ENCODE data around the gene RBP3.
"Not testable (repeated sequence)": the region's sequence is repeated elsewhere in the genome, so short reads cannot be mapped to it uniquely, and the experiment has no call there.

Gene RBP3

GRCh38 chr10:47386104-47386503 lies 37.9 kb downstream of the RBP3 start:
- ATAC-seq = not testable (repeated sequence)

GRCh38 chr10:47388879-47389278 lies 40.7 kb downstream of the RBP3 start:
- no peak for TF ChIP-seq BACH2 (CRISPR knock-in tag; IDR thresholded peaks at IDR 0.05; ENCODE audit: borderline replicate concordance)
- TF ChIP-seq ZNF70 (CRISPR knock-in tag; IDR thresholded peaks at IDR 0.05) = no peak
- TF ChIP-seq TSHZ2 (CRISPR knock-in tag; IDR thresholded peaks at IDR 0.05) = no peak
- no peak for TF ChIP-seq ESRRG (CRISPR knock-in tag; IDR thresholded peaks at IDR 0.05)
- no peak for TF ChIP-seq PATZ1 (CRISPR knock-in tag; IDR thresholded peaks at IDR 0.05; ENCODE audit: borderline replicate concordance)
- no peak for TF ChIP-seq CSDC2 (CRISPR knock-in tag; IDR thresholded peaks at IDR 0.05)
- no peak for TF ChIP-seq SNAI2 (CRISPR knock-in tag; IDR thresholded peaks at IDR 0.05)
- TF ChIP-seq ISL1 (CRISPR knock-in tag; IDR thresholded peaks at IDR 0.05) = no peak
- no peak for TF ChIP-seq POU6F1 (CRISPR knock-in tag; IDR thresholded peaks at IDR 0.05; ENCODE audit: borderline replicate concordance, low read depth)
- no peak for TF ChIP-seq ZFP30 (CRISPR knock-in tag; IDR thresholded peaks at IDR 0.05)
- no peak for TF ChIP-seq ZNF565 (CRISPR knock-in tag; conservative IDR thresholded peaks at IDR 0.05; ENCODE audit: low read depth)
- no peak for TF ChIP-seq TOX (CRISPR knock-in tag; IDR thresholded peaks at IDR 0.05; ENCODE audit: borderline replicate concordance)
- TF ChIP-seq ZFP3 (CRISPR knock-in tag; IDR thresholded peaks at IDR 0.05) = no peak
- TF ChIP-seq ZNF8 (CRISPR knock-in tag; IDR thresholded peaks at IDR 0.05) = no peak
- no peak for TF ChIP-seq ARNTL (CRISPR knock-in tag; IDR thresholded peaks at IDR 0.05; ENCODE audit: borderline replicate concordance, low read depth)
- TF ChIP-seq ZC3H10 (CRISPR knock-in tag; IDR thresholded peaks at IDR 0.05) = no peak
- TF ChIP-seq RARB (CRISPR knock-in tag; IDR thresholded peaks at IDR 0.05) = no peak
- ATAC-seq = no peak

GRCh38 chr10:47389619-47390018 lies 41.5 kb downstream of the RBP3 start:
- no peak for ATAC-seq
- TF ChIP-seq SNAI2 (CRISPR knock-in tag; IDR thresholded peaks at IDR 0.05) = no peak
- no peak for TF ChIP-seq PATZ1 (CRISPR knock-in tag; IDR thresholded peaks at IDR 0.05; ENCODE audit: borderline replicate concordance)
- TF ChIP-seq ESRRG (CRISPR knock-in tag; IDR thresholded peaks at IDR 0.05) = no peak
- TF ChIP-seq CREB5 (CRISPR knock-in tag; IDR thresholded peaks at IDR 0.05; ENCODE audit: low read depth) = no peak
- no peak for TF ChIP-seq ZNF8 (CRISPR knock-in tag; IDR thresholded peaks at IDR 0.05)
- no peak for TF ChIP-seq BACH2 (CRISPR knock-in tag; IDR thresholded peaks at IDR 0.05; ENCODE audit: borderline replicate concordance)
- no peak for TF ChIP-seq GLIS3 (CRISPR knock-in tag; IDR thresholded peaks at IDR 0.05)
- no peak for TF ChIP-seq CSRNP3 (CRISPR knock-in tag; IDR thresholded peaks at IDR 0.05)
- TF ChIP-seq ISL1 (CRISPR knock-in tag; IDR thresholded peaks at IDR 0.05) = no peak

Measured in SK-N-SH treated with all-trans-retinoic acid at 6 μM for 48 hours (cell line).